Breast epithelium (tissue), 3 donors: ENCODE data around the gene MAMLD1.

Source experiments
- CTCF ChIP-seq, 3 donors: fragments of 450-650 bp; IDR thresholded peaks; one replicate each; pipeline ENCODE4 v1.5.1; 2016 to 2017; ENCODE audit warnings: antibody characterized with exemption in 3 of 3, mild to moderate bottlenecking in 3 of 3, moderate library complexity in 3 of 3
- POLR2A ChIP-seq: fragments of 450-650 bp; IDR thresholded peaks from one replicate; pipeline ENCODE4 v1.6.1; 2016; ENCODE audit warnings: antibody characterized with exemption, mild to moderate bottlenecking, moderate library complexity
- POLR2AphosphoS5 ChIP-seq, 3 donors: sonication (generic); formaldehyde crosslinking; IDR thresholded peaks; one replicate each; pipeline ENCODE4 v1.6.1; 2017; ENCODE audit warnings: antibody characterized with exemption in 3 of 3

- no peak for TF ChIP-seq CTCF (IDR thresholded peaks at IDR 0.05)
- TF ChIP-seq POLR2AphosphoS5 (IDR thresholded peaks at IDR 0.05), result no peak
- TF ChIP-seq POLR2A, result no peak
Measured at GRCh38 chrX:150352114-150352513, 11.0 kb upstream of the MAMLD1 start.
